ENCODE data around the gene SLC34A3. TPM values are rescaled to one million over a fixed set of nuclear protein-coding genes. Genes with fewer than 3 reads are reported as not detected.
A peak's percentile ranks its signal among the peaks of the same experiment; 100 is the strongest.

The SLC34A3 gene
- total RNA-seq, 2 donors from 2014 or later, result not detected

GRCh38 chr9:137277329-137278041 is 46.8 kb downstream of the SLC34A3 start, which contains the start of gene TOR4A:
Gene TOR4A (plus strand): TSS chr9:137277726. CDS start chr9:137278690, 964 bp downstream.
- H3K36me3 ChIP-seq, result no peaks in the 10 kb centered on the region
- intact Hi-C loops (cut with DNase I), result no loop called here

GRCh38 chr9:137278061-137278701 is 47.5 kb downstream of the SLC34A3 start:
- H3K27me3 ChIP-seq, result no peaks in the 10 kb centered on the region

More at GRCh38 chr9:137277329-137278041, 46.8 kb downstream of the SLC34A3 start, which contains the start of gene TOR4A:
- peak; percentile 12 for TF ChIP-seq CTCF (IDR thresholded peaks at IDR 0.05)
- H3K9me3 ChIP-seq, result no peaks in the 10 kb centered on the region
- H3K9ac ChIP-seq (ENCODE audit: low read depth in 2 of 2, low read length in 2 of 2), result peak within 1 kb of the TSS; percentile 84 to 97
- peak within 1 kb of the TSS; percentile 55 for H3K4me3 ChIP-seq
- H3K27ac ChIP-seq, result peak within 1 kb of the TSS; percentile 90
- peaks cover 15% of the 10 kb centered on the region for H3K4me1 ChIP-seq
- H3K27me3 ChIP-seq, result no peaks in the 10 kb centered on the region
- peak; percentile 94 for DNase-seq

GRCh38 chr9:137278721-137279711 is 48.3 kb downstream of the SLC34A3 start:
- DNase-seq, result no peak
- Histone ChIP-seq H3K9ac (ENCODE audit: low read depth in 2 of 2, low read length in 2 of 2) (peak overlapping the region; percentile 84 to 97), H3K27ac (peak overlapping the region; percentile 90), H3K4me3 (peak overlapping the region; percentile 55), H3K36me3 (no peaks in the 10 kb centered on the region), H3K9me3 (no peaks in the 10 kb centered on the region), H3K4me1 (peaks cover 15% of the 10 kb centered on the region), H3K27me3 (no peaks in the 10 kb centered on the region)
- intact Hi-C loops (cut with DNase I), result no loop called here
- TF ChIP-seq CTCF (IDR thresholded peaks at IDR 0.05), result no peak

More at GRCh38 chr9:137278061-137278701, 47.5 kb downstream of the SLC34A3 start:
- intact Hi-C loops (cut with DNase I), result no loop called here
- no peaks in the 10 kb centered on the region for H3K9me3 ChIP-seq
- H3K4me3 ChIP-seq, result peak overlapping the region; percentile 55
- peak; percentile 48 for DNase-seq
- no peaks in the 10 kb centered on the region for H3K36me3 ChIP-seq
- TF ChIP-seq CTCF (IDR thresholded peaks at IDR 0.05), result no peak
- H3K4me1 ChIP-seq, result peaks cover 15% of the 10 kb centered on the region
- H3K9ac ChIP-seq (ENCODE audit: low read depth in 2 of 2, low read length in 2 of 2), result peak overlapping the region; percentile 84 to 97
- peak overlapping the region; percentile 90 for H3K27ac ChIP-seq

- Histone ChIP-seq H3K4me3 (no peak overlapping the region), H3K27me3 (no peaks in the 10 kb centered on the region), H3K27ac (no peak overlapping the region), H3K36me3 (no peaks in the 10 kb centered on the region), H3K4me1 (peaks cover 15% of the 10 kb centered on the region), H3K9ac (ENCODE audit: low read depth in 2 of 2, low read length in 2 of 2) (no peak overlapping the region), H3K9me3 (no peaks in the 10 kb centered on the region)
- intact Hi-C loops (cut with DNase I), result no loop called here
- DNase-seq, result no peak
- TF ChIP-seq CTCF (IDR thresholded peaks at IDR 0.05), result no peak
These were observed 49.2 kb downstream of the SLC34A3 start for GRCh38 chr9:137279741-137280473.
